GM12878 (cell line): Measurements from ENCODE around the gene NPRL2. TPM values are rescaled to one million over a fixed set of nuclear protein-coding genes. Genes with fewer than 3 reads are reported as not detected.

Source experiments
- ATAC-seq: fragments of 200-7000 bp; cut with Tn5 transposase; 3 replicates; pipeline ENCODE4 v1.9.1; 2020; ENCODE audit warnings: mild to moderate bottlenecking, moderate library complexity
- BruUV-seq: library from RNA; stranded (reverse); fragments of 400-500 nt; replicated peaks from 2 replicates; lab custom pipeline; 2021; lab: Mats Ljungman, UMichigan
- CTCF ChIA-PET: fragments of 300-600 bp; sonication (Branson Sonifier 250); formaldehyde crosslinking; extraction: SDS; loops from one replicate; lab custom pipeline; 2021; ENCODE audit warnings: inconsistent platforms; lab: Yijun Ruan, JAX
- POLR2A ChIA-PET: fragments of 350-600 bp; formaldehyde crosslinking; extraction: SDS; loops from one replicate; lab custom pipeline; 2021; ENCODE audit warnings: inconsistent platforms; lab: Charles Lee
- RAD21 ChIA-PET: fragments of 300-600 bp; sonication (Branson Sonifier 250); formaldehyde crosslinking; loops from one replicate; lab custom pipeline; 2023; ENCODE audit warnings: antibody characterized with exemption; ENCODE audit not compliant: unreplicated experiment; lab: Charles Lee
- SMC1A ChIA-PET: fragments of 300-600 bp; sonication (Branson Sonifier 250); formaldehyde crosslinking; loops from one replicate; lab custom pipeline; 2023; ENCODE audit not compliant: unreplicated experiment, uncharacterized antibody; lab: Charles Lee
- DNase-seq: peaks from one replicate; pipeline ENCODE4 v3.0.0-alpha.2; 2011; ENCODE audit warnings: low read depth, low spot score
- FAIRE-seq: peaks from 3 replicates; lab custom pipeline; 2011; peaks lifted over from hg19 to GRCh38; lab: Jason Lieb, UNC
- H2AFZ ChIP-seq: 2 replicates; pipeline ENCODE4 v1.6.0; 2011; ENCODE audit warnings: low read depth, low read length, control low read depth; ENCODE audit not compliant: control insufficient read depth
- H3K27ac ChIP-seq: 2 replicates; pipeline ENCODE4 v1.5.1; 2011; ENCODE audit warnings: control low read depth; ENCODE audit not compliant: control insufficient read depth, insufficient read depth
- H3K27me3 ChIP-seq, 2 experiments: replicated peaks in 1 of 2; 2 replicates each; pipeline versions ENCODE4 v1.6.0 to v1.6.1; 2011; ENCODE audit warnings: low read length in 1 of 2; ENCODE audit not compliant: control insufficient read depth in 2 of 2, insufficient read depth in 2 of 2
- H3K36me3 ChIP-seq, 2 experiments: 2 replicates each; pipeline ENCODE4 v1.5.1; 2011; ENCODE audit warnings: low read length in 1 of 2; ENCODE audit not compliant: control insufficient read depth in 2 of 2, insufficient read depth in 2 of 2
- H3K4me1 ChIP-seq: 2 replicates; pipeline ENCODE4 v1.6.1; 2011; ENCODE audit warnings: mild to moderate bottlenecking, low read length, moderate library complexity, mixed read lengths; ENCODE audit not compliant: control insufficient read depth, insufficient read depth
- H3K4me2 ChIP-seq: 2 replicates; pipeline ENCODE4 v1.6.0; 2011; ENCODE audit warnings: control low read depth; ENCODE audit not compliant: control insufficient read depth, insufficient read depth
- H3K4me3 ChIP-seq: fragments of 200-600 bp; sonication (generic); 2 replicates; pipeline ENCODE4 v1.5.1; 2016
- H3K79me2 ChIP-seq: 2 replicates; pipeline ENCODE4 v1.6.0; 2011; ENCODE audit warnings: low read length; ENCODE audit not compliant: control insufficient read depth, insufficient read depth
- H3K9ac ChIP-seq: 2 replicates; pipeline ENCODE4 v1.8.0; 2011; ENCODE audit warnings: low read length, control low read depth, mixed read lengths; ENCODE audit not compliant: control insufficient read depth, insufficient read depth
- H3K9me3 ChIP-seq: replicated peaks from 3 replicates; pipeline ENCODE4 v1.5.1; 2011; ENCODE audit warnings: mild to moderate bottlenecking, low read length; ENCODE audit not compliant: control insufficient read depth, insufficient read depth
- H4K20me1 ChIP-seq: 2 replicates; pipeline ENCODE4 v1.6.0; 2011; ENCODE audit not compliant: control insufficient read depth, insufficient read depth
- ASH2L ChIP-seq: fragments of 300-600, 200-600 bp; sonication (generic); IDR thresholded peaks from 2 replicates; pipeline ENCODE4 v1.6.1; 2017; ENCODE audit warnings: low read depth, mild to moderate bottlenecking, borderline replicate concordance
- BRCA1 ChIP-seq: IDR thresholded peaks from 2 replicates; pipeline ENCODE4 v1.6.1; 2011; ENCODE audit warnings: low read depth, low read length, improper control_type of control experiment
- CHD4 ChIP-seq: fragments of 200-600 bp; sonication (generic); IDR thresholded peaks from 2 replicates; pipeline ENCODE4 v1.6.1; 2016; ENCODE audit warnings: mild to moderate bottlenecking
- CTCF ChIP-seq, 3 experiments: IDR thresholded peaks in 2 of 3; conservative IDR thresholded peaks in 1 of 3; 2 replicates each; pipeline ENCODE4 v1.5.1; 2011; ENCODE audit warnings: low read depth in 3 of 3, low read length in 3 of 3, mild to moderate bottlenecking in 3 of 3, control low read depth in 2 of 3, moderate library complexity in 2 of 3, inconsistent platforms in 1 of 3, mixed read lengths in 1 of 3; ENCODE audit not compliant: control insufficient read depth in 2 of 3, insufficient read depth in 1 of 3; ENCODE audit errors: extremely low read depth in 1 of 3
- KAT2A ChIP-seq: conservative IDR thresholded peaks from 2 replicates; pipeline ENCODE4 v1.6.1; 2011; ENCODE audit warnings: low read depth, low read length; ENCODE audit not compliant: control insufficient read depth
- NBN ChIP-seq: fragments of 450-650 bp; IDR thresholded peaks from 2 replicates; pipeline ENCODE4 v1.6.1; 2016
- SUPT20H ChIP-seq: IDR thresholded peaks from 2 replicates; pipeline ENCODE4 v1.6.1; 2011; ENCODE audit warnings: low read depth, mild to moderate bottlenecking, low read length, moderate library complexity, borderline replicate concordance; ENCODE audit not compliant: control insufficient read depth
- whole genome bisulfite sequencing: methylation state at CpG from one replicate; pipeline ENCODE4 v1.1.6; 2016; ENCODE audit warnings: low lambda C conversion rate; ENCODE audit not compliant: insufficient replicate concordance, insufficient coverage; ENCODE audit errors: missing lambda C conversion rate; 5-methylcytosine and 5-hydroxymethylcytosine counted together
- in situ Hi-C: fragments of 300-500 bp; cut with MboI; formaldehyde crosslinking; loops from 9 replicates; pipeline ENCODE4 v1.14.3; 2018; ENCODE audit warnings: mixed read lengths
- intact Hi-C: fragments of 100-400 bp; cut with micrococcal nuclease; formaldehyde crosslinking; loops from one replicate; pipeline ENCODE4 v1.14.2; 2022; ENCODE audit not compliant: unreplicated experiment
- polyA plus RNA-seq, 11 experiments: library from polyadenylated mRNA; depleted of rRNA in 4 of 11; unstranded in 6 of 11; stranded (reverse) in 5 of 11; fragments of >200 nt; fragmentation: Nextera tagmentation in 4 of 11; fragmentation: Illumina TruSeq in 1 of 11; extraction: Ambion mirVana in 4 of 11; extraction: Trizol in 1 of 11; gene quantifications; 1 replicate in 1 of 11; 2 replicates in 10 of 11; pipeline versions ENCODE4 v1.2.1 to v1.2.3, GENCODE V29; 2011 to 2016; ENCODE audit warnings: inconsistent platforms in 2 of 11, missing spikeins in 2 of 11, low read depth in 1 of 11
- total RNA-seq, 4 experiments: library from RNA; depleted of rRNA in 3 of 4; stranded (reverse); fragments of >200 nt in 3 of 4; fragmentation: Illumina TruSeq in 1 of 4; extraction: Trizol in 1 of 4; gene quantifications; 2 replicates each; pipeline versions ENCODE4 v1.2.1 to v1.2.3, GENCODE V29; 2013 to 2021
- TF ChIP-seq, protein P1 (sequence below): fragments of 450-650 bp; IDR thresholded peaks from 2 replicates; pipeline ENCODE4 v1.6.1; 2018; ENCODE audit warnings: borderline replicate concordance, mild to moderate bottlenecking; ENCODE audit not compliant: partially characterized antibody
- TF ChIP-seq, protein P2 (sequence below): fragments of 450-650 bp; formaldehyde crosslinking; IDR thresholded peaks from 2 replicates; pipeline ENCODE4 v1.4.0; 2022; ENCODE audit warnings: mild to moderate bottlenecking, moderate library complexity

Gene NPRL2
- total and polyA plus RNA-seq, 10 of the 15 experiments (the other 5 are each of a cell fraction or from before 2014, with no cell fraction given): 17.8 to 54.2 (median 32.9) TPM

DNA sequence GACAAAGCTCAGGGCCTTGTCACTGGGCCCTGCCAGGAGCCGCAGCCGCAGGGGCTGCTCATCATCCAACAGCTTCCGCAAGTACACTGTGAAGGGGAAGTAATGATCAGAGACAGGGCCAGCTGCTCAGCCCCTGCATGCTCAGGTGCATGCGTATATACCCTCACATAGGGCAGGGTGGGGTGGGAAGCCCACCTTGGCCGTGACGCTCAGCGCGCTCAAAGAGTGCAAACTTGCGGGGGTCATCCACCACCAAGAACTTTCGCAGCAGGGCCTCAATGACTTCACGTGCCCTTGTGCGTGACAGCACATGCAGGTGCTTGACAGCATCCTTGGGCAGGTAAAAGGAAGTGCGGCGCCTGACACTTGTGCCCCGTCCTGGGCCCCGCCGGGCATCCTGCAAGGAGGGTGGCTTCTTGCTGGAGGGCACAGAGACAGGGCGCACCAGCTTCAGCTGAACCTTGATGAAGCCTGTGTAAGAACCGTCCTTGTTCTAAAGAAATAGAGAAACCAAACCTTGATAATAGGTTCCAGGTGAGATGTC lies 19.1 kb downstream of the NPRL2 start:
- DNase-seq: no peak
- H3K4me1 ChIP-seq: peaks cover 12% of the 10 kb centered on the region
- BruUV-seq: no TSS peak
- H3K27ac ChIP-seq: no peak overlapping the region
- no peak for FAIRE-seq
- whole genome bisulfite sequencing: 97% methylated on average over 17 of the region's 19 CpGs
- ChIA-PET RAD21 (interaction anchor here (0.8 kb wide), 1 partner anchor 34 kb away, joined by 3 read pairs; no protein-coding TSS in a partner anchor), SMC1A (no interaction called here), POLR2A (interaction anchor here (0.5 to 1.2 kb wide), 3 partner anchors 10 to 19 kb away, joined by 3 read pairs; partner anchors contain the start of genes CYB561D2 and NPRL2), CTCF (interaction anchor here (10.5 kb wide), 1 partner anchor 9 kb away, joined by 72 read pairs; the partner anchor contains the start of gene HYAL2)
- TF ChIP-seq, protein P1, sequence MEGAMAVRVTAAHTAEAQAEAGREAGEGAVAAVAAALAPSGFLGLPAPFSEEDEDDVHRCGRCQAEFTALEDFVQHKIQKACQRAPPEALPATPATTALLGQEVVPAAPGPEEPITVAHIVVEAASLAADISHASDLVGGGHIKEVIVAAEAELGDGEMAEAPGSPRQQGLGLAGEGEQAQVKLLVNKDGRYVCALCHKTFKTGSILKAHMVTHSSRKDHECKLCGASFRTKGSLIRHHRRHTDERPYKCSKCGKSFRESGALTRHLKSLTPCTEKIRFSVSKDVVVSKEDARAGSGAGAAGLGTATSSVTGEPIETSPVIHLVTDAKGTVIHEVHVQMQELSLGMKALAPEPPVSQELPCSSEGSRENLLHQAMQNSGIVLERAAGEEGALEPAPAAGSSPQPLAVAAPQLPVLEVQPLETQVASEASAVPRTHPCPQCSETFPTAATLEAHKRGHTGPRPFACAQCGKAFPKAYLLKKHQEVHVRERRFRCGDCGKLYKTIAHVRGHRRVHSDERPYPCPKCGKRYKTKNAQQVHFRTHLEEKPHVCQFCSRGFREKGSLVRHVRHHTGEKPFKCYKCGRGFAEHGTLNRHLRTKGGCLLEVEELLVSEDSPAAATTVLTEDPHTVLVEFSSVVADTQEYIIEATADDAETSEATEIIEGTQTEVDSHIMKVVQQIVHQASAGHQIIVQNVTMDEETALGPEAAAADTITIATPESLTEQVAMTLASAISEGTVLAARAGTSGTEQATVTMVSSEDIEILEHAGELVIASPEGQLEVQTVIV: no peak
- TF ChIP-seq CHD4 (no peak), BRCA1 (no peak), ASH2L (no peak), NBN (no peak), SUPT20H (no peak), KAT2A (no peak), CTCF (IDR thresholded peaks at IDR 0.05 in 2 of 3, conservative IDR thresholded peaks at IDR 0.05 in 1 of 3; ENCODE audit: control insufficient read depth in 2 of 3, extremely low read depth in 1 of 3, insufficient read depth in 1 of 3, low read depth in 3 of 3, low read length in 3 of 3) (no peak)
- TF ChIP-seq, protein P2, sequence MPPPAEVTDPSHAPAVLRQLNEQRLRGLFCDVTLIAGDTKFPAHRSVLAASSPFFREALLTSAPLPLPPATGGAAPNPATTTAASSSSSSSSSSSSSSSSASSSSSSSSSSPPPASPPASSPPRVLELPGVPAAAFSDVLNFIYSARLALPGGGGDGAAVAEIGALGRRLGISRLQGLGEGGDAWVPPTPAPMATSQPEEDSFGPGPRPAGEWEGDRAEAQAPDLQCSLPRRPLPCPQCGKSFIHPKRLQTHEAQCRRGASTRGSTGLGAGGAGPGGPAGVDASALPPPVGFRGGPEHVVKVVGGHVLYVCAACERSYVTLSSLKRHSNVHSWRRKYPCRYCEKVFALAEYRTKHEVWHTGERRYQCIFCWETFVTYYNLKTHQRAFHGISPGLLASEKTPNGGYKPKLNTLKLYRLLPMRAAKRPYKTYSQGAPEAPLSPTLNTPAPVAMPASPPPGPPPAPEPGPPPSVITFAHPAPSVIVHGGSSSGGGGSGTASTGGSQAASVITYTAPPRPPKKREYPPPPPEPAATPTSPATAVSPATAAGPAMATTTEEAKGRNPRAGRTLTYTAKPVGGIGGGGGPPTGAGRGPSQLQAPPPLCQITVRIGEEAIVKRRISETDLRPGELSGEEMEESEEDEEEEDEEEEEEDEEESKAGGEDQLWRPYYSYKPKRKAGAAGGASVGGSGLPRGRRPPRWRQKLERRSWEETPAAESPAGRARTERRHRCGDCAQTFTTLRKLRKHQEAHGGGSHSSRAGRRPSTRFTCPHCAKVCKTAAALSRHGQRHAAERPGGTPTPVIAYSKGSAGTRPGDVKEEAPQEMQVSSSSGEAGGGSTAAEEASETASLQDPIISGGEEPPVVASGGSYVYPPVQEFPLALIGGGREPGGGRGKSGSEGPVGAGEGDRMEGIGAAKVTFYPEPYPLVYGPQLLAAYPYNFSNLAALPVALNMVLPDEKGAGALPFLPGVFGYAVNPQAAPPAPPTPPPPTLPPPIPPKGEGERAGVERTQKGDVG: no peak
- no peak for ATAC-seq
- no peaks in the 10 kb centered on the region for H3K9me3 ChIP-seq
- H4K20me1 ChIP-seq: no peaks in the 10 kb centered on the region; the same call in 1 of the 2 replicates
- peaks cover 49% of the 10 kb centered on the region for H3K79me2 ChIP-seq
- no peak overlapping the region for H3K4me3 ChIP-seq
- H2AFZ ChIP-seq: no peak overlapping the region
- in situ Hi-C loops: loop anchor here (10.0 kb wide), 1 partner anchor 1063 kb away; the partner anchor contains the start of gene RBM15B
- no peak overlapping the region for H3K9ac ChIP-seq
- no peaks in the 10 kb centered on the region for H3K27me3 ChIP-seq
- H3K36me3 ChIP-seq: peaks cover 19 to 27% of the 10 kb centered on the region in 2 experiments
- intact Hi-C loops: no loop called here
- H3K4me2 ChIP-seq: no peak overlapping the region
